Effector memory CD8-positive, alpha-beta T cell (primary cell): ENCODE data around the gene TACC2.
"Not testable (repeated sequence)": the region's sequence is repeated elsewhere in the genome, so short reads cannot be mapped to it uniquely, and the experiment has no call there.

Experiments used
- ATAC-seq: fragments of 150-1000 bp; cut with Tn5 transposase; replicated peaks from 2 replicates; pipeline ENCODE4 v1.10.0; 2021; ENCODE audit warnings: mild to moderate bottlenecking, moderate library complexity
- DNase-seq, 3 experiments: peaks; one replicate each; pipeline ENCODE4 v3.0.0; 2021
- H3K27ac Mint-ChIP-seq, 2 donors: one replicate each; pipeline ENCODE4 v1.8.0; 2022; ENCODE audit warnings: mild to moderate bottlenecking in 2 of 2, mixed read lengths in 2 of 2, moderate library complexity in 2 of 2
- H3K27me3 Mint-ChIP-seq, 2 donors: one replicate each; pipeline ENCODE4 v1.8.0; 2022; ENCODE audit warnings: mixed read lengths in 2 of 2
- H3K36me3 Mint-ChIP-seq: one replicate; pipeline ENCODE4 v1.8.0; 2022; ENCODE audit warnings: mild to moderate bottlenecking, moderate library complexity, mixed read lengths; ENCODE audit not compliant: insufficient read depth
- H3K4me1 Mint-ChIP-seq, 2 donors: one replicate each; pipeline ENCODE4 v1.8.0; 2022; ENCODE audit warnings: low read depth in 2 of 2, mixed read lengths in 2 of 2
- H3K4me3 Mint-ChIP-seq, 2 donors: one replicate each; pipeline ENCODE4 v1.8.0; 2022; ENCODE audit warnings: mild to moderate bottlenecking in 2 of 2, mixed read lengths in 2 of 2, moderate library complexity in 2 of 2
- H3K9me3 Mint-ChIP-seq, 2 donors: one replicate each; pipeline ENCODE4 v1.8.0; 2022; ENCODE audit warnings: mixed read lengths in 2 of 2

Gene TACC2

GRCh38 chr10:122072491-122072890, 83.5 kb downstream of the TACC2 start:
- Mint-ChIP-seq H3K4me3 (no peak overlapping the region), H3K27ac (no peak overlapping the region), H3K9me3 (no peaks in the 10 kb centered on the region), H3K4me1 (no peaks in the 10 kb centered on the region), H3K36me3 (peaks cover 3% of the 10 kb centered on the region), H3K27me3 (peaks cover 15 to 32% of the 10 kb centered on the region in 2 donors)
- DNase-seq (no peak), ATAC-seq (no peak)

DNA sequence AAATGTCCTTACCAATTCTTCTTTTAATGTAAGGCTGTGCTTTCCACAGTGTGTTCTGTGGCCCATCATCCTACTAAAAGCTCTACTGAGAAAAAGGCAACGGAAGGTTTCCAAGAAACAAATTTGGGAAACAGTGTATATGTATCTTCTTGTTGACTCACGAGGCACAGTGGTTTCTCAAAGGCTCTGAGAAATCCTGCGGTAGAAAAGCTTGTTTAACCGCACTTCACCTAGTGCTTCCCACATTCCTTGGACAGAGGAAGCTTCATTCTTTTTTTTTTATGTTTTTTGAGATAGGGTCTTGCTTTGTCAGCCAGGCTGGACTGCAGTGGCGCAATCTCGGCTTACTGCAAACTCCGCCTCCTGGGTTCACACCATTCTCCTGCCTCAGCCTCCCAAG, 84.5 kb downstream of the TACC2 start:
- no peak for DNase-seq
- no peak overlapping the region for H3K4me3 Mint-ChIP-seq
- no peaks in the 10 kb centered on the region for H3K4me1 Mint-ChIP-seq
- H3K36me3 Mint-ChIP-seq: peaks cover 3% of the 10 kb centered on the region
- H3K9me3 Mint-ChIP-seq: no peaks in the 10 kb centered on the region
- H3K27ac Mint-ChIP-seq: no peak overlapping the region
- peaks cover 10 to 32% of the 10 kb centered on the region in 2 donors for H3K27me3 Mint-ChIP-seq
- no peak for ATAC-seq

DNA sequence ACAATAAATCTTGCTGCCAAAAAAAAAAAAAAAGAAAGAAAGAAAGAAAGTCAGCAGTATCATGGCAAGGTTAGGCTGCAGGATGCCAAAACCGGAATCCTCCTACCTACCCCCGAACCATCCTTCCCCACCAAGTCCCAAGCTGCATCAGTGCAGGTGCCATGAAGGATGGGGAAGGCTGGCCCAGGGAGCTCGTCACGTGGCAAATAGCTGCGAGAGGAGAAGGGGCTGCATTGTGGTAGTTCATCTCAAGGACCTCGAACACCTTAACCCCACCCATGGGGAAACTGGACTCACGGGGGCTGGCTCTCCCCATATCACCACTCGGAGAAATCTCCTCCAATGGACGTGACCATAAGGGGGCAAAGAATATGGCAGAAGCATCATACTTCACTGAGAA, 86.2 kb downstream of the TACC2 start:
- H3K27me3 Mint-ChIP-seq: peaks cover 0 to 21% of the 10 kb centered on the region in 2 donors
- H3K36me3 Mint-ChIP-seq: peaks cover 3% of the 10 kb centered on the region
- no peaks in the 10 kb centered on the region for H3K9me3 Mint-ChIP-seq
- no peak overlapping the region for H3K4me3 Mint-ChIP-seq
- DNase-seq (no peak), ATAC-seq (no peak)
- H3K4me1 Mint-ChIP-seq: no peaks in the 10 kb centered on the region
- H3K27ac Mint-ChIP-seq: no peak overlapping the region

DNA sequence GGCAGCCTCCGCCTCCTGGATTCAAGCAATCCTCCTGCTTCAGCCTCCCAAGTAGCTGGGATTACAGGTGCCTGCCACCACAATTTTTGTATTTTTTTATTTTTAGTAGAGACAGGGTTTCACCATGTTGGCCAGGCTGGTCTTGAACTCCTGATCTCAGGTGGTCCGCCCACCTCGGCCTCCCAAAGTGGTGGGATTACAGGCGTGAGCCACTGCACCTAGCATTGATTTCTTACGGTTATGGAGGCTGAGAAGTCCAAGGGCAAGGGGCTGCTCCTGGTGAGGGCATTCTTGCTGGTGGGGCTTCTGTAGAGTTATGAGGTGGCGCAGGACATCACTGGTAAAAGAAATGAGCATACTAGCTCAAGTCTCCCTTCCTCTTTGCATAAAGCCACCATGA, 86.9 kb downstream of the TACC2 start:
- peaks cover 0 to 19% of the 10 kb centered on the region in 2 donors for H3K27me3 Mint-ChIP-seq
- not testable (repeated sequence) for H3K4me3 Mint-ChIP-seq, H3K36me3 Mint-ChIP-seq, H3K27ac Mint-ChIP-seq, DNase-seq, H3K9me3 Mint-ChIP-seq, H3K4me1 Mint-ChIP-seq, ATAC-seq

GRCh38 chr10:122077311-122077875, 88.4 kb downstream of the TACC2 start:
- H3K27me3 Mint-ChIP-seq: peaks cover 0 to 11% of the 10 kb centered on the region in 2 donors
- no peak for ATAC-seq
- no peak for DNase-seq
- H3K4me3 Mint-ChIP-seq: no peak overlapping the region
- no peaks in the 10 kb centered on the region for H3K4me1 Mint-ChIP-seq
- no peaks in the 10 kb centered on the region for H3K9me3 Mint-ChIP-seq
- H3K36me3 Mint-ChIP-seq: peaks cover 3% of the 10 kb centered on the region
- no peak overlapping the region for H3K27ac Mint-ChIP-seq

DNA sequence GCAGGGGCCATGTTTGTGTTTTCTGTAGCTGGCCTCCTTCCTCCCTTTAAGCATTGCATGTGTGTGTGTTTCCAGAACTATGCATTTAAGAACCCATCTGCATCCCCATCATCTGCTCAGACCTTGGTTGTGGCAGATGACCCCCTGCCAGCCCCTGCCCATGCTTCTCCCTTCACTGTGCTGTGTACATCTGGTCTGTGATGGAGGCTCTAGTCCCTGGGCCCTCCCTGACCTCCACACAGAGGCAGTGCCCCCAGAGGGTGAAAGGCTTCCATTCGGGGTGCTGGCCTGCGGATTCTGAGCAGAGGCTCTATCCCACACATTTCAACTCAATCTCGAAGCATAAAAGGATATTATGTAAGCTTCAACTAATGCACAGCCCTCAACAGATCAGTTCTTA, 89.4 kb downstream of the TACC2 start:
- Mint-ChIP-seq H3K27me3 (peaks cover 0 to 10% of the 10 kb centered on the region in 2 donors), H3K9me3 (no peaks in the 10 kb centered on the region), H3K36me3 (no peaks in the 10 kb centered on the region), H3K27ac (no peak overlapping the region), H3K4me3 (no peak overlapping the region), H3K4me1 (no peaks in the 10 kb centered on the region)
- DNase-seq (no peak), ATAC-seq (no peak)

- no peak for DNase-seq
- Mint-ChIP-seq H3K27me3 (peaks cover 0 to 16% of the 10 kb centered on the region in 2 donors), H3K27ac (no peak overlapping the region), H3K36me3 (no peaks in the 10 kb centered on the region), H3K4me1 (no peaks in the 10 kb centered on the region), H3K4me3 (no peak overlapping the region), H3K9me3 (no peaks in the 10 kb centered on the region)
- ATAC-seq: no peak
Measured at GRCh38 chr10:122078965-122079795, 90.2 kb downstream of the TACC2 start.

DNA sequence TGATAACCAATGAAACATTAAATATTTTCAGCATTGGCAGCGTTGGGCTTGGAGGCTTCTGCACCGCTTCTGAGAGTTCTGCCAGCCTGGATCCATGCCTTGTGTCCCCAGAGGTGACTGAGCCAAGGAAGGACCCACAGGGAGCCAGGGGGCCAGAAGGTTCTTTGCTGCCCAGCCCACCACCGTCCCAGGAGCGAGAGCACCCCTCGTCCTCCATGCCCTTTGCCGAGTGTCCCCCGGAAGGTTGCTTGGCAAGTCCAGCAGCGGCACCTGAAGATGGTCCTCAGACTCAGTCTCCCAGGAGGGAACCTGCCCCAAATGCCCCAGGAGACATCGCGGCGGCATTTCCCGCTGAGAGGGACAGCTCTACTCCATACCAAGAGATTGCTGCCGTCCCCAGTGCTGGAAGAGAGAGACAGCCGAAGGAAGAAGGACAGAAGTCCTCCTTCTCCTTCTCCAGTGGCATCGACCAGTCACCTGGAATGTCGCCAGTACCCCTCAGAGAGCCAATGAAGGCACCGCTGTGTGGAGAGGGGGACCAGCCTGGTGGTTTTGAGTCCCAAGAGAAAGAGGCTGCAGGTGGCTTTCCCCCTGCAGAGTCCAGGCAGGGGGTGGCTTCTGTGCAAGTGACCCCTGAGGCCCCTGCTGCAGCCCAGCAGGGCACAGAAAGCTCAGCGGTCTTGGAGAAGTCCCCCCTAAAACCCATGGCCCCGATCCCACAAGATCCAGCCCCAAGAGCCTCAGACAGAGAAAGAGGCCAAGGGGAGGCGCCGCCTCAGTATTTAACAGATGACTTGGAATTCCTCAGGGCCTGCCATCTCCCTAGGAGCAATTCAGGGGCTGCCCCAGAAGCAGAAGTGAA, 93.9 kb downstream of the TACC2 start:
- DNase-seq (no peak), ATAC-seq (no peak)
- H3K4me1 Mint-ChIP-seq: no peaks in the 10 kb centered on the region
- H3K36me3 Mint-ChIP-seq: peaks cover 3% of the 10 kb centered on the region
- no peaks in the 10 kb centered on the region for H3K9me3 Mint-ChIP-seq
- H3K27me3 Mint-ChIP-seq: peaks cover 0 to 13% of the 10 kb centered on the region in 2 donors
- no peak overlapping the region for H3K27ac Mint-ChIP-seq
- no peak overlapping the region for H3K4me3 Mint-ChIP-seq

DNA sequence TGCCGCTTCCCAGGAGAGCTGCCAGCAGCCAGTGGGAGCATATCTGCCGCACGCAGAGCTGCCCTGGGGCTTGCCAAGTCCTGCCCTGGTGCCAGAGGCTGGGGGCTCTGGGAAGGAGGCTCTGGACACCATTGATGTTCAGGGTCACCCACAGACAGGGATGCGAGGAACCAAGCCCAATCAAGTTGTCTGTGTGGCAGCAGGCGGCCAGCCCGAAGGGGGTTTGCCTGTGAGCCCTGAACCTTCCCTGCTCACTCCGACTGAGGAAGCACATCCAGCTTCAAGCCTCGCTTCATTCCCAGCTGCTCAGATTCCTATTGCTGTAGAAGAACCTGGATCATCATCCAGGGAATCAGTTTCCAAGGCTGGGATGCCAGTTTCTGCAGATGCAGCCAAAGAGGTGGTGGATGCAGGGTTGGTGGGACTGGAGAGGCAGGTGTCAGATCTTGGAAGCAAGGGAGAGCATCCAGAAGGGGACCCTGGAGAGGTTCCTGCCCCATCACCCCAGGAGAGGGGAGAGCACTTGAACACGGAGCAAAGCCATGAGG, 94.6 kb downstream of the TACC2 start:
- DNase-seq (no peak), ATAC-seq (no peak)
- peaks cover 0 to 13% of the 10 kb centered on the region in 2 donors for H3K27me3 Mint-ChIP-seq
- peaks cover 3% of the 10 kb centered on the region for H3K36me3 Mint-ChIP-seq
- no peaks in the 10 kb centered on the region for H3K4me1 Mint-ChIP-seq
- no peak overlapping the region for H3K4me3 Mint-ChIP-seq
- no peaks in the 10 kb centered on the region for H3K9me3 Mint-ChIP-seq
- no peak overlapping the region for H3K27ac Mint-ChIP-seq

- H3K4me1 Mint-ChIP-seq: no peaks in the 10 kb centered on the region
- ATAC-seq (no peak), DNase-seq (no peak)
- H3K27me3 Mint-ChIP-seq: peaks cover 0 to 13% of the 10 kb centered on the region in 2 donors
- H3K36me3 Mint-ChIP-seq: peaks cover 3% of the 10 kb centered on the region
- H3K9me3 Mint-ChIP-seq: no peaks in the 10 kb centered on the region
- no peak overlapping the region for H3K4me3 Mint-ChIP-seq
- H3K27ac Mint-ChIP-seq: no peak overlapping the region
Measured at GRCh38 chr10:122084286-122085041, 95.5 kb downstream of the TACC2 start.

GRCh38 chr10:122085423-122085911, 96.5 kb downstream of the TACC2 start:
- H3K27ac Mint-ChIP-seq: no peak overlapping the region
- peaks cover 3% of the 10 kb centered on the region for H3K36me3 Mint-ChIP-seq
- no peaks in the 10 kb centered on the region for H3K4me1 Mint-ChIP-seq
- H3K9me3 Mint-ChIP-seq: no peaks in the 10 kb centered on the region
- H3K4me3 Mint-ChIP-seq: no peak overlapping the region
- H3K27me3 Mint-ChIP-seq: peaks cover 0 to 13% of the 10 kb centered on the region in 2 donors
- DNase-seq (no peak), ATAC-seq (no peak)

DNA sequence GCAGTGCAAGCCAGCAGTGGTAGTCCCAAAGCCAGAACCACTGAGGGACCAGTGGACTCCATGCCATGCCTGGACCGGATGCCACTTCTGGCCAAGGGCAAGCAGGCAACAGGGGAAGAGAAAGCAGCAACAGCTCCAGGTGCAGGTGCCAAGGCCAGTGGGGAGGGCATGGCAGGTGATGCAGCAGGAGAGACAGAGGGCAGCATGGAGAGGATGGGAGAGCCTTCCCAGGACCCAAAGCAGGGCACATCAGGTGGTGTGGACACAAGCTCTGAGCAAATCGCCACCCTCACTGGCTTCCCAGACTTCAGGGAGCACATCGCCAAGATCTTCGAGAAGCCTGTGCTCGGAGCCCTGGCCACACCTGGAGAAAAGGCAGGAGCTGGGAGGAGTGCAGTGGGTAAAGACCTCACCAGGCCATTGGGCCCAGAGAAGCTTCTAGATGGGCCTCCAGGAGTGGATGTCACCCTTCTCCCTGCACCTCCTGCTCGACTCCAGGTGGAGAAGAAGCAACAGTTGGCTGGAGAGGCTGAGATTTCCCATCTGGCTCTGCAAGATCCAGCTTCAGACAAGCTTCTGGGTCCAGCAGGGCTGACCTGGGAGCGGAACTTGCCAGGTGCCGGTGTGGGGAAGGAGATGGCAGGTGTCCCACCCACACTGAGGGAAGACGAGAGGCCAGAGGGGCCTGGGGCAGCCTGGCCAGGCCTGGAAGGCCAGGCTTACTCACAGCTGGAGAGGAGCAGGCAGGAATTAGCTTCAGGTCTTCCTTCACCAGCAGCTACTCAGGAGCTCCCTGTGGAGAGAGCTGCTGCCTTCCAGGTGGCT, 97.7 kb downstream of the TACC2 start:
- Mint-ChIP-seq H3K27me3 (peaks cover 0 to 13% of the 10 kb centered on the region in 2 donors), H3K9me3 (no peaks in the 10 kb centered on the region), H3K4me1 (no peaks in the 10 kb centered on the region), H3K36me3 (peaks cover 3% of the 10 kb centered on the region), H3K27ac (no peak overlapping the region), H3K4me3 (no peak overlapping the region)
- no peak for ATAC-seq
- DNase-seq: no peak
